Fibroblast of lung (primary cell): ENCODE measurements around the gene ZNF827. TPM values are rescaled to one million over a fixed set of nuclear protein-coding genes. Genes with fewer than 3 reads are reported as not detected.
A peak's percentile ranks its signal among the peaks of the same experiment; 100 is the strongest.

Experiments
- DNase-seq, 2 donors: peaks; one replicate each; pipeline versions ENCODE4 v3.0.0 to v3.0.0-alpha.2; 2010; ENCODE audit warnings: low read depth in 2 of 2
- H2AFZ ChIP-seq: 2 replicates; pipeline ENCODE4 v1.5.1; 2012; ENCODE audit warnings: low read length, control low read depth, inconsistent platforms
- H3K27ac ChIP-seq: 2 replicates; pipeline ENCODE4 v1.5.1; 2011; ENCODE audit warnings: low read length, control low read depth; ENCODE audit not compliant: insufficient read depth
- H3K27me3 ChIP-seq: 2 replicates; pipeline ENCODE4 v1.5.1; 2011; ENCODE audit warnings: mild to moderate bottlenecking, low read length; ENCODE audit not compliant: control insufficient read depth, insufficient read depth
- H3K36me3 ChIP-seq: 2 replicates; pipeline ENCODE4 v1.5.1; 2011; ENCODE audit warnings: low read length; ENCODE audit not compliant: control insufficient read depth, insufficient read depth
- H3K4me1 ChIP-seq: 2 replicates; pipeline ENCODE4 v1.5.1; 2011; ENCODE audit warnings: low read length; ENCODE audit not compliant: control insufficient read depth, insufficient read depth; ENCODE audit errors: extremely low read depth
- H3K4me2 ChIP-seq: 2 replicates; pipeline ENCODE4 v1.5.1; 2011; ENCODE audit warnings: low read length, control low read depth; ENCODE audit not compliant: insufficient read depth; ENCODE audit errors: extremely low read depth
- H3K4me3 ChIP-seq, 4 experiments: fragments of 200-600 bp in 1 of 4; sonication (generic) in 1 of 4; replicated peaks in 1 of 4; 2 replicates each; pipeline ENCODE4 v1.5.1; 2011 to 2016; ENCODE audit warnings: low read length in 4 of 4, low read depth in 3 of 4, mild to moderate bottlenecking in 3 of 4, control low read depth in 2 of 4, inconsistent platforms in 1 of 4, mixed read lengths in 1 of 4; ENCODE audit not compliant: insufficient read depth in 1 of 4; ENCODE audit errors: control extremely low read depth in 1 of 4
- H3K79me2 ChIP-seq: 2 replicates; pipeline ENCODE4 v1.5.1; 2012; ENCODE audit warnings: mild to moderate bottlenecking, low read length, inconsistent platforms; ENCODE audit not compliant: control insufficient read depth, insufficient read depth
- H3K9ac ChIP-seq: 2 replicates; pipeline ENCODE4 v1.5.1; 2011; ENCODE audit warnings: mild to moderate bottlenecking, low read length, control low read depth; ENCODE audit not compliant: insufficient read depth
- H3K9me3 ChIP-seq: 2 replicates; pipeline ENCODE4 v1.5.1; 2012; ENCODE audit warnings: low read depth, low read length; ENCODE audit not compliant: control insufficient read depth, insufficient read depth
- H4K20me1 ChIP-seq: 2 replicates; pipeline ENCODE4 v1.5.1; 2011; ENCODE audit warnings: low read length; ENCODE audit not compliant: control insufficient read depth, insufficient read depth; ENCODE audit errors: extremely low read depth
- CTCF ChIP-seq, 2 donors: IDR thresholded peaks in 1 of 2; conservative IDR thresholded peaks in 1 of 2; 1 replicate in 1 of 2; 2 replicates in 1 of 2; pipeline ENCODE4 v1.5.1; 2011 to 2012; ENCODE audit warnings: low read length in 2 of 2, control low read depth in 1 of 2, inconsistent platforms in 1 of 2, low read depth in 1 of 2, mild to moderate bottlenecking in 1 of 2
- EZH2 ChIP-seq: IDR thresholded peaks from 2 replicates; pipeline ENCODE4 v1.5.1; 2012; ENCODE audit warnings: low read length, control low read depth, mild to moderate bottlenecking; ENCODE audit errors: missing control alignments
- polyA plus RNA-seq, 2 donors: library from polyadenylated mRNA; depleted of rRNA in 1 of 2; stranded (reverse) in 1 of 2; unstranded in 1 of 2; fragments of >200 nt; gene quantifications; 2 replicates each; pipeline ENCODE4 v1.2.1, GENCODE V29; 2011 to 2012; ENCODE audit warnings: missing spikeins in 1 of 2
- total RNA-seq: library from RNA; depleted of rRNA; stranded (reverse); fragments of >200 nt; gene quantifications from 2 replicates; pipeline ENCODE4 v1.2.1, GENCODE V29; 2014

The ZNF827 gene
- total and polyA plus RNA-seq, 2 donors (not counting 1 experiment from before 2014, with no cell fraction given): 5.8 to 7.1 TPM

GRCh38 chr4:145821766-145822165 is 116.9 kb downstream of the ZNF827 start:
- TF ChIP-seq EZH2 (no peak), CTCF (conservative IDR thresholded peaks at IDR 0.05 in 1 of 2, IDR thresholded peaks at IDR 0.05 in 1 of 2; ENCODE audit: low read depth in 1 of 2, low read length in 2 of 2) (no peak)
- Histone ChIP-seq H3K27ac (no peak overlapping the region), H3K4me2 (no peak overlapping the region), H3K79me2 (no peaks in the 10 kb centered on the region), H3K36me3 (no peaks in the 10 kb centered on the region), H3K9me3 (no peaks in the 10 kb centered on the region), H3K4me3 (no peak overlapping the region), H3K4me1 (peaks cover 3% of the 10 kb centered on the region), H3K9ac (no peak overlapping the region), H2AFZ (no peak overlapping the region), H4K20me1 (no peaks in the 10 kb centered on the region), H3K27me3 (no peaks in the 10 kb centered on the region)
- DNase-seq: no peak

DNA sequence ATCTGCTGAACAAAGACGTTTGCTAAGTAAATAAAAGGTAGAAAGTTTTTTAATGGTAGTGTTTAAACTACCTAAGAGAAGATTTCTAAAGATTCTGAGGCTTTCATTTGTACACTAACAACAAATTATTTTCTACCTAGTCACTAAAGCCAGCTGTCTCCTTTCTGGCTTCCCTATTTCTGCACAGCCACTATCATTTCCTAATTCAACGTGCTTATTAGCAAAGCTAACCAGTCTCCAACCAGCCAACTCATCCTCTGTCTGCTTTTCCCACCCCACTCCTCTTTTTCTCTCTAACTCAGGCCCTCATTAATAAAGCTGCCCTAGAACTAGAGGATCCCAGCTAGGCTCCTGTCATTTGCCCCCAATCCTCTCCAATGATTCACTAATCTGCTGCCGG is 118.2 kb downstream of the ZNF827 start:
- Histone ChIP-seq H3K9ac (no peak overlapping the region), H3K79me2 (no peaks in the 10 kb centered on the region), H4K20me1 (no peaks in the 10 kb centered on the region), H3K4me3 (no peak overlapping the region), H2AFZ (no peak overlapping the region), H3K4me2 (no peak overlapping the region), H3K27ac (no peak overlapping the region), H3K27me3 (no peaks in the 10 kb centered on the region), H3K36me3 (no peaks in the 10 kb centered on the region), H3K4me1 (peaks cover 3% of the 10 kb centered on the region), H3K9me3 (no peaks in the 10 kb centered on the region)
- no peak for TF ChIP-seq CTCF (conservative IDR thresholded peaks at IDR 0.05 in 1 of 2, IDR thresholded peaks at IDR 0.05 in 1 of 2; ENCODE audit: low read depth in 1 of 2, low read length in 2 of 2)
- TF ChIP-seq EZH2: no peak
- peak in 1 of 2 donors; percentile 27 for DNase-seq

GRCh38 chr4:145819853-145820181 is 118.8 kb downstream of the ZNF827 start:
- Histone ChIP-seq H2AFZ (peak overlapping the region; percentile 11), H3K27me3 (no peaks in the 10 kb centered on the region), H3K4me3 (no peak overlapping the region), H3K4me1 (peaks cover 3% of the 10 kb centered on the region), H3K4me2 (no peak overlapping the region), H3K36me3 (no peaks in the 10 kb centered on the region), H4K20me1 (no peaks in the 10 kb centered on the region), H3K9me3 (no peaks in the 10 kb centered on the region), H3K9ac (no peak overlapping the region), H3K79me2 (no peaks in the 10 kb centered on the region), H3K27ac (no peak overlapping the region)
- TF ChIP-seq CTCF (conservative IDR thresholded peaks at IDR 0.05 in 1 of 2, IDR thresholded peaks at IDR 0.05 in 1 of 2; ENCODE audit: low read depth in 1 of 2, low read length in 2 of 2) (no peak), EZH2 (no peak)
- DNase-seq: no peak
